Measurements from ENCODE around the gene ZNF174. TPM values are rescaled to one million over a fixed set of nuclear protein-coding genes. Genes with fewer than 3 reads are reported as not detected.

Gene ZNF174
- polyA plus RNA-seq, 4 donors = 3.0 to 11.5 (median 4.7) TPM

DNA sequence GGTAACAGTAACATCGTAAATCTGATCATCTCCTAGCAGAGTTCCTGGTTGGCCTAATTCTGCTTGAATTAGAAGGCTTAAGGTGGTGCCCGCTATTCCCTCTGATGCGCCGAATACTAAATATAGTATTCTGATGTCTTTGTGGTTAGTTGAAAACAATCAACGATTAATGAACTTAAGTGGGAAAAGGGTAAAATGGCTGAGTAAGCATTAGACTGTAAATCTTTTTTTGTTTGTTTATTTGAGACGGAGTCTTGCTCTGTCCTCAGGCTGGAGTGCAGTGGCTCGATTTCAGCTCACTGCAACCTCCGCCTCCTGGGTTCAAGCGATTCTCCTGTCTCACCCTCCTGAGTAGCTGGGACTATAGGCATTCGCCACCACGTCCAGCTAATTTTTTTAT lies 31.9 kb upstream of the ZNF174 start:
- FAIRE-seq = no peak
- Histone ChIP-seq H3K27ac (ENCODE audit: low read depth in 1 of 3, low read length in 2 of 3) (no peak overlapping the region), H3K4me1 (ENCODE audit: control insufficient read depth in 3 of 3, insufficient read depth in 2 of 3, low read depth in 1 of 3, low read length in 2 of 3) (no peaks in the 10 kb centered on the region), H3K27me3 (ENCODE audit: control insufficient read depth in 3 of 3, insufficient read depth in 3 of 3, low read length in 3 of 3) (peaks cover 0 to under 1% (median 0%) of the 10 kb centered on the region in 3 donors), H3K36me3 (ENCODE audit: control insufficient read depth in 3 of 3, insufficient read depth in 2 of 3, low read depth in 1 of 3, low read length in 3 of 3) (no peaks in the 10 kb centered on the region), H3K4me3 (ENCODE audit: low read depth in 1 of 3, low read length in 3 of 3) (no peak overlapping the region), H3K9me3 (ENCODE audit: control insufficient read depth in 2 of 2, insufficient read depth in 1 of 2, low read depth in 1 of 2, low read length in 1 of 2) (peaks cover 3 to 49% of the 10 kb centered on the region in 2 donors)
- 91 to 95% (median 93%) methylated on average over 11 of the region's 11 CpGs for WGBS, 3 donors
- DNase-seq = no peak

DNA sequence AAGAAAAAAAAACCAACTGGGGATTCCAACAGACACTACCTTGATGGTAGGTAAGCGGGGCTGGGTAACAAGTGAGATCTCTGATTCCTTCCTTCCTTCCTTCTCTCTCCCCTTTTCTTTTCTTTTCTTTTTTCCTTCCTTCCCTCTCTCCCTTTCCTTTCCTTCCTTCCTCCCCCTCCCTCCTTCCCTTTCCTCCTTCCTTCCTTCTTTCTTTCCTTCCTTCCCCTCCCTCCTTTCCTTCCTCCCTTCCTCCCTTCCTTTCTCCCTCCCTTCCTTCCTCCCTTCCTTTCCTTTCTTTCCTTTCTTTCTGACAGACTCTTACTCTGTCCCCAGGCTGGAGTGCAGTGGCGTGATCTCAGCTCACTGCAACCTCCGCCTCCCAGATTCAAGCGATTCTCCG lies 25.3 kb upstream of the ZNF174 start:
- H3K4me1 ChIP-seq (ENCODE audit: control insufficient read depth in 3 of 3, insufficient read depth in 2 of 3, low read depth in 1 of 3, low read length in 2 of 3) = no peaks in the 10 kb centered on the region
- WGBS, 3 donors = 88 to 96% (median 94%) methylated on average over 5 of the region's 5 CpGs
- DNase-seq (no peak), FAIRE-seq (no peak)
- H3K9me3 ChIP-seq (ENCODE audit: control insufficient read depth in 2 of 2, insufficient read depth in 1 of 2, low read depth in 1 of 2, low read length in 1 of 2) = peaks cover 7 to 69% of the 10 kb centered on the region in 2 donors
- H3K4me3 ChIP-seq (ENCODE audit: low read depth in 1 of 3, low read length in 3 of 3) = no peak overlapping the region
- no peaks in the 10 kb centered on the region for H3K27me3 ChIP-seq (ENCODE audit: control insufficient read depth in 3 of 3, insufficient read depth in 3 of 3, low read length in 3 of 3)
- H3K27ac ChIP-seq (ENCODE audit: low read depth in 1 of 3, low read length in 2 of 3) = no peak overlapping the region
- H3K36me3 ChIP-seq (ENCODE audit: control insufficient read depth in 3 of 3, insufficient read depth in 2 of 3, low read depth in 1 of 3, low read length in 3 of 3) = peaks cover 0 to 2% (median 0%) of the 10 kb centered on the region in 3 donors

DNA sequence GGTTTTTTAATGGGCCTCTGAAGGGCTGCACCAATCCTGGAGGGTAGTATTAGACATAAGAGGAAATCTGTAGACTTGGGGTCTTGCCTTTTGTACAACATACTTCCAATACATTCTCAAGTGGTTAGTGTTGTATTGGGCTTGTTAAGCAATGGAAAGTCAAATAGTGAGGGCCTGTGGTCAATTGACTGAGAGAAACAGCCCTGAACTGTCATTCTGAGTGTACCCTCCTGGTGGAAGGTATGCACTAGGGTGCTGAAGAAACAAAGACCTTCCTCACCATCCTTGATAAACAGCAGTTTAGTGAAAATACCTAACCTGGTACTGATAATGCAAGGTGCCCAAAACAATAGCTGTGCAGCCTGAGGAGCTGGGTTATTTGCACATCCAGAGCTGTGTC lies 23.1 kb upstream of the ZNF174 start:
- no peak for DNase-seq
- Histone ChIP-seq H3K4me3 (ENCODE audit: low read depth in 1 of 3, low read length in 3 of 3) (no peak overlapping the region), H3K4me1 (ENCODE audit: control insufficient read depth in 3 of 3, insufficient read depth in 2 of 3, low read depth in 1 of 3, low read length in 2 of 3) (no peaks in the 10 kb centered on the region), H3K27me3 (ENCODE audit: control insufficient read depth in 3 of 3, insufficient read depth in 3 of 3, low read length in 3 of 3) (no peaks in the 10 kb centered on the region), H3K9me3 (ENCODE audit: control insufficient read depth in 2 of 2, insufficient read depth in 1 of 2, low read depth in 1 of 2, low read length in 1 of 2) (peaks cover 13 to 81% of the 10 kb centered on the region in 2 donors), H3K36me3 (ENCODE audit: control insufficient read depth in 3 of 3, insufficient read depth in 2 of 3, low read depth in 1 of 3, low read length in 3 of 3) (peaks cover 6 to 8% (median 7%) of the 10 kb centered on the region in 3 donors), H3K27ac (ENCODE audit: low read depth in 1 of 3, low read length in 2 of 3) (no peak overlapping the region)
- no peak for FAIRE-seq

DNA sequence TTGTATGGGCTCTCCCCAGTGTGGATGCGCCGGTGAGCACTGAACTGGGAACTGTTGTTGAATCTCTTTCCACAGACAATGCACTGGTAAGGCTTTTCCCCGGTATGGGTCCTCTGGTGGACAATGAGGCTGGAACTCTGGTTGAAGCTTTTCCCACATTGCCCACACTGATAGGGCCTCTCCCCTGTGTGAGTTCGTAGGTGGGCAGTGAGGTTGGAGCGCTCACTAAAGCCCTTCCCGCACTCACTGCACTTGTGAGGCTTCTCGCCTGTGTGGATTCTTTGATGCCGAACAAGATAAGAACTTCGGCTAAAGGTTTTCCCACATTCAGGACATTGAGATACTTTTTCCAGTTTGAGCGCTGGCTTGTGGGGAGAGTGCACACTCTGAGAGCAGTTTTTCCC lies 18.0 kb upstream of the ZNF174 start:
- no peaks in the 10 kb centered on the region for H3K4me1 ChIP-seq (ENCODE audit: control insufficient read depth in 3 of 3, insufficient read depth in 2 of 3, low read depth in 1 of 3, low read length in 2 of 3)
- H3K36me3 ChIP-seq (ENCODE audit: control insufficient read depth in 3 of 3, insufficient read depth in 2 of 3, low read depth in 1 of 3, low read length in 3 of 3) = peaks cover 22 to 30% (median 30%) of the 10 kb centered on the region in 3 donors
- peaks cover 17 to 73% of the 10 kb centered on the region in 2 donors for H3K9me3 ChIP-seq (ENCODE audit: control insufficient read depth in 2 of 2, insufficient read depth in 1 of 2, low read depth in 1 of 2, low read length in 1 of 2)
- no peaks in the 10 kb centered on the region for H3K27me3 ChIP-seq (ENCODE audit: control insufficient read depth in 3 of 3, insufficient read depth in 3 of 3, low read length in 3 of 3)
- 96 to 98% (median 98%) methylated on average over 10 of the region's 10 CpGs for WGBS, 3 donors
- DNase-seq = no peak
- no peak for FAIRE-seq
- H3K4me3 ChIP-seq (ENCODE audit: low read depth in 1 of 3, low read length in 3 of 3) = no peak overlapping the region
- H3K27ac ChIP-seq (ENCODE audit: low read depth in 1 of 3, low read length in 2 of 3) = no peak overlapping the region

DNA sequence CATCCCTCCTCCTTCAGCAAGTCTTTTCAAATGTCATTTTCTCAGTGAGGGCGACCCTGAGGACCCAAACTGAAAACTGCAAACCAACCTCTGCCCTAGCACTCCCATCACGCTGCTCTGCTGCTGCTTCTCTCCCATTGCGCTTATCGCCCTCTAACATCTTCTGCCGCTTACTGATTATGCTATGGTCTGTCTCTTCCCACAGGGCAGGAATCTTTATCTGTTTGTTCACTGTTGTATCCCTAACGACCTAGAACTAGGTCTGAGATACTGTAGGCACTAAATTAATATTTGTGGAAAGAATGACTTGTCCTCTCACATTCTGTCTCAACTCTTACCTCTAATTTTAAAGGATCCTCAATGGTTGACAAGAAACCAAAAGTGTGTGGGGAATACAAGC lies 12.7 kb upstream of the ZNF174 start:
- H3K27me3 ChIP-seq (ENCODE audit: control insufficient read depth in 3 of 3, insufficient read depth in 3 of 3, low read length in 3 of 3) = no peaks in the 10 kb centered on the region
- H3K4me1 ChIP-seq (ENCODE audit: control insufficient read depth in 3 of 3, insufficient read depth in 2 of 3, low read depth in 1 of 3, low read length in 2 of 3) = no peaks in the 10 kb centered on the region
- no peak overlapping the region for H3K4me3 ChIP-seq (ENCODE audit: low read depth in 1 of 3, low read length in 3 of 3)
- FAIRE-seq = no peak
- peaks cover 28 to 58% (median 45%) of the 10 kb centered on the region in 3 donors for H3K36me3 ChIP-seq (ENCODE audit: control insufficient read depth in 3 of 3, insufficient read depth in 2 of 3, low read depth in 1 of 3, low read length in 3 of 3)
- H3K9me3 ChIP-seq (ENCODE audit: control insufficient read depth in 2 of 2, insufficient read depth in 1 of 2, low read depth in 1 of 2, low read length in 1 of 2) = peaks cover 7 to 68% of the 10 kb centered on the region in 2 donors
- WGBS, 3 donors = 95 to 99% (median 95%) methylated on average over 6 of the region's 6 CpGs
- DNase-seq = no peak
- H3K27ac ChIP-seq (ENCODE audit: low read depth in 1 of 3, low read length in 2 of 3) = no peak overlapping the region

DNA sequence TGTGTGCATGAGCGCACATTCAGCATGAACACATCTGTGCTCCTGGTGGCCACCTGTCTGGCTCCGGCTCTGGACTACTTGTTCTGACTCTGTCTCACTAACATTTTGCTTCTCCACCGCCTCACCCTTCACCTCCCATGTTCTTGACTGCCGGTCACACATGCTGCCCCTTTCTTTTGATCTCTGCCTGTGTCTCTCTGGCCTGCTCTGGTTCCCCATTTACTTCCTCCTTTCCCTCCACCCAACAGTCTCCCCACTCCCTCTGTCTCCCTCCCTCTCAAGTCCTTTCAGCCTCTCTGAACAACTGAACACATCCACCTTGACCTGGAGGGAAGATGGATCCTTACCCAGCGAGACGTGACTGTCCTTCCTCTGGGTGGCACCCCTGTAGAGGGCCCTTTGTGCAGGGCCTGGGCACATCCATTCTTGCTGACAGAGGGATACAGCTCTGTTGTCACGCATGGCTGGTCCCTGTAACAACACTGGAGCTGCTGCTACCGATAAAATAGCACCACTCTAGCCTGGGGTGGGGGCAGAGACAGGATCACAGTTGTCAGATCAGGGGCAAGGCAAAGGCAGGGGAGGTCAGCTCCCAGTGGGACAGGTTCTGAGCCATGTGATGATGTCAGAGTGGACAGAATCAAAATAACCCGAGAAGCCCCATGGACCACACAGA lies 11.2 kb upstream of the ZNF174 start:
- H3K27ac ChIP-seq (ENCODE audit: low read depth in 1 of 3, low read length in 2 of 3) = no peak overlapping the region
- no peaks in the 10 kb centered on the region for H3K27me3 ChIP-seq (ENCODE audit: control insufficient read depth in 3 of 3, insufficient read depth in 3 of 3, low read length in 3 of 3)
- H3K4me1 ChIP-seq (ENCODE audit: control insufficient read depth in 3 of 3, insufficient read depth in 2 of 3, low read depth in 1 of 3, low read length in 2 of 3) = no peaks in the 10 kb centered on the region
- DNase-seq (no peak), FAIRE-seq (no peak)
- 96 to 100% (median 97%) methylated on average over 9 of the region's 9 CpGs for WGBS, 3 donors
- peaks cover 4 to 70% of the 10 kb centered on the region in 2 donors for H3K9me3 ChIP-seq (ENCODE audit: control insufficient read depth in 2 of 2, insufficient read depth in 1 of 2, low read depth in 1 of 2, low read length in 1 of 2)
- peaks cover 29 to 61% (median 44%) of the 10 kb centered on the region in 3 donors for H3K36me3 ChIP-seq (ENCODE audit: control insufficient read depth in 3 of 3, insufficient read depth in 2 of 3, low read depth in 1 of 3, low read length in 3 of 3)
- no peak overlapping the region for H3K4me3 ChIP-seq (ENCODE audit: low read depth in 1 of 3, low read length in 3 of 3)

DNA sequence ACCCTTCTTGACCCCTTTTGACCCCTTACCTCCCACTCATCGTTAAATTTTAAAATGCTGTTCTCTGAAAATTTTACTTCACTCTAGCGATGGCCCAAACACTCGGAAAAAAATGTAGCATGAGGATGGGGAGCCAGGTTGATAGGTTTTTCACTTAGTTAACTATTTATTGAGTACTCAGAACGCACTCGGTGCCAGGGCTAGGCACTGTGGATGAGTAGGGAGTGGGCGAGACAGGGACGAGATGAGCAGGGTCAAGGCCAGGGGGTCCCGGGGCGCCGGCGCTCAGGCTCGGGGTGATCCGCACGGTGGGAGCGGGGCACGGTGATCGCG lies 603 bp upstream of the ZNF174 start:
- H3K36me3 ChIP-seq (ENCODE audit: control insufficient read depth in 3 of 3, insufficient read depth in 2 of 3, low read depth in 1 of 3, low read length in 3 of 3) = peaks cover 7 to 34% (median 11%) of the 10 kb centered on the region in 3 donors
- H3K4me1 ChIP-seq (ENCODE audit: control insufficient read depth in 3 of 3, insufficient read depth in 2 of 3, low read depth in 1 of 3, low read length in 2 of 3) = peaks cover 0 to 7% (median 0%) of the 10 kb centered on the region in 3 donors
- WGBS, 3 donors = 0% methylated on average over 18 of the region's 18 CpGs
- H3K27me3 ChIP-seq (ENCODE audit: control insufficient read depth in 3 of 3, insufficient read depth in 3 of 3, low read length in 3 of 3) = no peaks in the 10 kb centered on the region
- FAIRE-seq = no peak
- H3K27ac ChIP-seq (ENCODE audit: low read depth in 1 of 3, low read length in 2 of 3) = peak overlapping the region; percentile 75 to 86 (median 81)
- H3K9me3 ChIP-seq (ENCODE audit: control insufficient read depth in 2 of 2, insufficient read depth in 1 of 2, low read depth in 1 of 2, low read length in 1 of 2) = peaks cover 0 to 65% of the 10 kb centered on the region in 2 donors
- DNase-seq = no peak
- peak overlapping the region; percentile 61 to 93 (median 88) for H3K4me3 ChIP-seq (ENCODE audit: low read depth in 1 of 3, low read length in 3 of 3)

DNA sequence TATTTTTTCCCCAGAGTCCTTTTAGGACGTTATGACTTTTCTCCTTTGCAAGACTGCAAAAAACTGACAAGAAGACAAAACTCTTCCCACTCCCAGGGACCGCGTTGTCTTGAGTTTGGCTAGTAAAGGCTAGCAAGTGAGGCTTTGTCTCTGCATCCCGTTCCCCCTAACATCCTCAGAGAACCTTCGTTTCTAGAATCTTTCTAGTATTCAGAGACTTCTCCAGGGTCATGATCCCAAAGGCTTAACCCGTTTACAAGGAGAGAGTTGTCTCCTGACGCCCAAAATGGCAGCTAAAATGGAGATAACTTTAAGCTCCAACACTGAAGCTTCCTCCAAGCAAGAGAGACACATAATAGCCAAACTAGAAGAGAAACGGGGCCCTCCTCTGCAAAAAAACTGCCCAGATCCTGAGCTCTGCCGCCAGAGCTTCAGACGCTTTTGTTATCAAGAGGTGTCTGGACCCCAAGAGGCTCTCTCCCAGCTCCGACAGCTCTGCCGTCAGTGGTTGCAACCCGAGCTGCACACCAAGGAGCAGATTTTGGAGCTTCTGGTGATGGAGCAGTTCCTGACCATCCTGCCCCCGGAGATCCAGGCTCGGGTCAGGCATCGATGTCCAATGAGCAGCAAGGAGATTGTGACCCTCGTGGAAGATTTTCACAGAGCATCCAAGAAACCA lies 843 bp downstream of the ZNF174 start:
- peaks cover 0 to 58% of the 10 kb centered on the region in 2 donors for H3K9me3 ChIP-seq (ENCODE audit: control insufficient read depth in 2 of 2, insufficient read depth in 1 of 2, low read depth in 1 of 2, low read length in 1 of 2)
- H3K36me3 ChIP-seq (ENCODE audit: control insufficient read depth in 3 of 3, insufficient read depth in 2 of 3, low read depth in 1 of 3, low read length in 3 of 3) = peaks cover 8 to 30% (median 11%) of the 10 kb centered on the region in 3 donors
- H3K27me3 ChIP-seq (ENCODE audit: control insufficient read depth in 3 of 3, insufficient read depth in 3 of 3, low read length in 3 of 3) = no peaks in the 10 kb centered on the region
- FAIRE-seq (no peak), DNase-seq (no peak)
- WGBS, 3 donors = 36 to 48% (median 46%) methylated on average over 17 of the region's 17 CpGs
- peak overlapping the region; percentile 69 to 93 (median 75) for H3K4me3 ChIP-seq (ENCODE audit: low read depth in 1 of 3, low read length in 3 of 3)
- peaks cover 0 to 7% (median 0%) of the 10 kb centered on the region in 3 donors for H3K4me1 ChIP-seq (ENCODE audit: control insufficient read depth in 3 of 3, insufficient read depth in 2 of 3, low read depth in 1 of 3, low read length in 2 of 3)
- H3K27ac ChIP-seq (ENCODE audit: low read depth in 1 of 3, low read length in 2 of 3) = peak overlapping the region; percentile 78 to 91 (median 83)
